Measurements from ENCODE around the gene DNAJC13. TPM values are rescaled to one million over a fixed set of nuclear protein-coding genes. Genes with fewer than 3 reads are reported as not detected.

Gene DNAJC13
- total and polyA plus RNA-seq, 8 donors: 3.8 to 23.2 (median 11.6) TPM

DNA sequence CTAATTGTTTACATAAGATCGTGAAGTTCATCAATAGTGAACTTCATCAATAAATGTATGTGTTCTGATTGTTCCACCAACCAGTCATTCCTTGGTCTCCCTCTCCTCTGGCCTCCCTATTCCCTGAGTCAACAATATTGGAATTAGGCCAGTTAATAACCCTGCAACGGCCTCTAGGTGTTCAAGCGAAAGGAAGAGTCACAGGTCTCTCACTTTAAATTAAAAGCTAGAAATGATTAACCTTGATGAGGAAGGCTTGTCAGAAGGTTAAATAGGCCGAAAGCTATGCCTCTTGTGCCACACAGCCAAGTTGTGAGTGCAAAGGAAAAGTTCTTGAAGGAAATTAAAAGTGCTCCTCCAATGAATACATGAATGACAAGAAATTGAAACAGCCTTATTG lies 90.4 kb downstream of the DNAJC13 start:
- Histone ChIP-seq H3K9me3 (no peaks in the 10 kb centered on the region), H3K4me1 (no peaks in the 10 kb centered on the region), H3K27me3 (no peaks in the 10 kb centered on the region), H3K36me3 (peaks cover 0 to 12% (median 4%) of the 10 kb centered on the region in 3 donors), H3K4me3 (no peak overlapping the region), H3K27ac (no peak overlapping the region)
- WGBS, 2 donors: 60 to 66% methylated on average over 4 of the region's 4 CpGs
- FAIRE-seq: no peak
- TF ChIP-seq, protein P1, sequence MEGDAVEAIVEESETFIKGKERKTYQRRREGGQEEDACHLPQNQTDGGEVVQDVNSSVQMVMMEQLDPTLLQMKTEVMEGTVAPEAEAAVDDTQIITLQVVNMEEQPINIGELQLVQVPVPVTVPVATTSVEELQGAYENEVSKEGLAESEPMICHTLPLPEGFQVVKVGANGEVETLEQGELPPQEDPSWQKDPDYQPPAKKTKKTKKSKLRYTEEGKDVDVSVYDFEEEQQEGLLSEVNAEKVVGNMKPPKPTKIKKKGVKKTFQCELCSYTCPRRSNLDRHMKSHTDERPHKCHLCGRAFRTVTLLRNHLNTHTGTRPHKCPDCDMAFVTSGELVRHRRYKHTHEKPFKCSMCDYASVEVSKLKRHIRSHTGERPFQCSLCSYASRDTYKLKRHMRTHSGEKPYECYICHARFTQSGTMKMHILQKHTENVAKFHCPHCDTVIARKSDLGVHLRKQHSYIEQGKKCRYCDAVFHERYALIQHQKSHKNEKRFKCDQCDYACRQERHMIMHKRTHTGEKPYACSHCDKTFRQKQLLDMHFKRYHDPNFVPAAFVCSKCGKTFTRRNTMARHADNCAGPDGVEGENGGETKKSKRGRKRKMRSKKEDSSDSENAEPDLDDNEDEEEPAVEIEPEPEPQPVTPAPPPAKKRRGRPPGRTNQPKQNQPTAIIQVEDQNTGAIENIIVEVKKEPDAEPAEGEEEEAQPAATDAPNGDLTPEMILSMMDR (IDR thresholded peaks at IDR 0.05): no peak
- no peak for DNase-seq
- peak in 1 of 4 donors; percentile 34 for ATAC-seq
- intact Hi-C loops (cut with DNase I): no loop called here

DNA sequence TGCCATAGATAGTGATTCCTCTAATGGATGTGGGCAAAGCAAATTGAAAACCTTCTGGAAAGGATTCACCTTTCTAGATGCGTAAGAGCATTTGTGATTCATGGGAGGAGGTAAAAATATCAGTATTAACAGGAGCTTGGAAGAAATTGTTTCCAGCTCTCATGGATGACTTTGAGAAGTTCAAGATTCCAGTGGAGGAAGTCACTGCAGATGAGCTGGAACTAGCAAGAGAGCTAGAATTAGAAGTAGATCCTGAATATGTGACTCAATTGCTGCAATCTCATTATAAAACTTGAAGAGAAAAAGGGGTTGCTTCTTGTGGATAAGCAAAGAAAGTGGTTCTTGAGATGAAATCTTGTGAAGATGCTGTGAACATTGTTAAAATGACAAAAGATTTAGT lies 91.8 kb downstream of the DNAJC13 start:
- Histone ChIP-seq H3K4me1 (no peaks in the 10 kb centered on the region), H3K9me3 (no peaks in the 10 kb centered on the region), H3K27ac (no peak overlapping the region), H3K27me3 (no peaks in the 10 kb centered on the region), H3K4me3 (no peak overlapping the region), H3K36me3 (peaks cover 0 to 6% (median 0%) of the 10 kb centered on the region in 3 donors)
- TF ChIP-seq, protein P1 (IDR thresholded peaks at IDR 0.05): no peak
- FAIRE-seq: no peak
- DNase-seq: no peak
- no peak for ATAC-seq
- WGBS, 2 donors: 94 to 98% methylated on average over 1 of the region's 1 CpG
- intact Hi-C loops (cut with DNase I): no loop called here

DNA sequence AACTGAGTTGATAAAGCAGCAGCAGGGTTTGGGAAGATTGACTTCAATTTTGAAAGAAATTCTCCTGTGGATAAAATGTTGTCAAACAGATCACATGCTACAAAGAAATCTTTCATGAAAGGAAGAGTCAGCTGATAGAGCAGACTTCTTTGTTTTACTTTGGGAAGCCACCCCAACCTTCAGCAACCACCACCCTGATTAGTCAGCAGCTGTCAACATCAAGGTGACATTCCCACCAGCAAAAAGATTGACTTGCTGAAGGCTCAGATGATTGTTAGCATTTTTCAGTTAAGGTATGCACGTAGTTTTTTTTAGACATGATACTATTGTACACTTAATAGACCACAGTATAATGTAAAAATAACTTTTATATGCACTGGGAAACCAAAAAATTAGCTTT lies 92.2 kb downstream of the DNAJC13 start:
- no peaks in the 10 kb centered on the region for H3K9me3 ChIP-seq
- TF ChIP-seq, protein P1 (IDR thresholded peaks at IDR 0.05): no peak
- DNase-seq: no peak
- FAIRE-seq: no peak
- no peak overlapping the region for H3K27ac ChIP-seq
- H3K4me1 ChIP-seq: no peaks in the 10 kb centered on the region
- ATAC-seq: no peak
- no peaks in the 10 kb centered on the region for H3K27me3 ChIP-seq
- intact Hi-C loops (cut with DNase I): no loop called here
- WGBS, 2 donors: 88 to 96% methylated on average over 1 of the region's 1 CpG
- H3K36me3 ChIP-seq: peaks cover 0 to 6% (median 0%) of the 10 kb centered on the region in 3 donors
- no peak overlapping the region for H3K4me3 ChIP-seq

DNA sequence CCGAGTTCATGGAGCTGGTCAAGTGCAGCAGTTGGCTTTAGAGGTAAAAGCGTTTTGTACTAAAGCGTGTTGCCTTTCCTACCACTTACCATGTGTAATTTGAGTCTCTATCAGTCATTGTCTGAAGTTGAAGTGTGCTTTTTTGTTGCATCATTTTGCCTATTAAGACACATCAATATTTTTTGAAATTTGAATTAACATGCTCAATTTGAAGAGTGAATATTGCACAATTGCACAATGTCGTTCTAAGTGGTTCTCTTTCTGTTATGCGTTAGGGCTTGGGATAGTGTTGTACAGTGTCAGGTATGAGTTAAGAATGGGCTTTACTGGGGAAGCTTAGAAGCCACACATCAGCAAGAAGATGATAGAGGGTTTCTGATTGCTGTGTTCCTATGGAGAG lies 95.8 kb downstream of the DNAJC13 start:
- ATAC-seq: no peak
- 93 to 96% methylated on average over 5 of the region's 5 CpGs for WGBS, 2 donors
- no peaks in the 10 kb centered on the region for H3K27me3 ChIP-seq

DNA sequence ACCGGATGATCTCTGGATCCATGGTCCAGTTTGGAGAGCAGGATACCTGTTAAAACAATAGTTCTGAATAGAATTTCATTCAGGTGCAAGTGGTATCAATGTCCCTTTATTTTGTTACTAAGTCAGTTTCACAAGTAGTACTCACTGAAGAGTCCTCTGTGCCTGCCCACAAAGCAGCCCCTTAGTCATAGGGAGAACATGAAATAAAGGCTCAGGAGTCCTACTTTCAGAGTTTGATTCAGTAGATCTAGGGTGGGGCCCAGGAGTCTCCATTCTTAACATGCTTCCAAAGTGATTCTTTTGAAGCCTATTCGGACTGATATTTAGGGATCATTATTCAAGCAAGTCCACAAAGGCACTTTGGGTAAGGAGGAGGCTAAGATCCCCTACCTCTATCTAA lies 100.0 kb downstream of the DNAJC13 start:
- TF ChIP-seq, protein P1 (IDR thresholded peaks at IDR 0.05): no peak
- no peak for FAIRE-seq
- H3K9me3 ChIP-seq: no peaks in the 10 kb centered on the region
- no peak for DNase-seq
- no peaks in the 10 kb centered on the region for H3K4me1 ChIP-seq
- no peak for ATAC-seq
- no peaks in the 10 kb centered on the region for H3K27me3 ChIP-seq
- intact Hi-C loops (cut with DNase I): no loop called here
- WGBS, 2 donors: 96 to 97% methylated on average over 2 of the region's 2 CpGs
- H3K4me3 ChIP-seq: no peak overlapping the region
- no peak overlapping the region for H3K27ac ChIP-seq
- peaks cover 0 to 29% (median 4%) of the 10 kb centered on the region in 3 donors for H3K36me3 ChIP-seq

More for the DNA sequence above, 95.8 kb downstream of the DNAJC13 start:
- no peak overlapping the region for H3K4me3 ChIP-seq
- no peaks in the 10 kb centered on the region for H3K4me1 ChIP-seq
- H3K36me3 ChIP-seq: peaks cover 0 to 20% (median 4%) of the 10 kb centered on the region in 3 donors
- DNase-seq (no peak), FAIRE-seq (no peak)
- no peaks in the 10 kb centered on the region for H3K9me3 ChIP-seq
- TF ChIP-seq, protein P1 (IDR thresholded peaks at IDR 0.05): no peak
- no peak overlapping the region for H3K27ac ChIP-seq
- intact Hi-C loops (cut with DNase I): no loop called here

Data from pancreas (tissue), 10 donors.